ENCODE data around the gene HMCN1. TPM values are rescaled to one million over a fixed set of nuclear protein-coding genes. Genes with fewer than 3 reads are reported as not detected.

Gene HMCN1
- polyA plus RNA-seq, 1 of the 3 experiments (the other 2 are of a cell fraction), result 59.5 TPM

DNA sequence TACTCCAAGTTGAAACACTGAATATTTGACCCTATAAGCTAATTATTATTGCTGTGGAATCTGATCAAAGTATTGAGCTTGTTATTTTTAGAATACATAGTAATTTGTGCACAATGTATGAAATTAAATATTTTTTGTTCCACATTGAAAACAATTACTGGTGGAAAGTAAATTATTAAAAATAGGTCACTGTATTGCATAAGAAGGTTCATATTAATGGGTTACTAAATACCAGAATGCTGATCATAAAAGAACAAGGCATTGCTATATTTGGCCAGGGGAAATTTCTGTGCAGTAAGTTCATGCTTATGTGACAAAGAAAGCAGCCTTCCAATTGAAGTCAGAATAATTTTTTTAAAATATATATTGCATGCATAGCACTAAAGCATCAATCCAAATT is 481.4 kb downstream of the HMCN1 start:
- POLR2A ChIA-PET, result no interaction called here
- no peak overlapping the region for H3K4me2 ChIP-seq
- peaks cover 0 to 4% of the 10 kb centered on the region in 2 experiments; a peak in 1 of 4 replicates for H3K4me1 ChIP-seq (ENCODE audit: control insufficient read depth in 1 of 2, insufficient read depth in 2 of 2, low read depth in 1 of 2, low read length in 1 of 2)
- H3F3A ChIP-seq (replicated peaks; ENCODE audit: insufficient read depth), result peaks cover 4% of the 10 kb centered on the region
- H3K27ac ChIP-seq (ENCODE audit: low read depth in 2 of 2, low read length in 1 of 2), result no peak overlapping the region
- no peak for DNase-seq
- no peaks in the 10 kb centered on the region for H4K20me1 ChIP-seq (ENCODE audit: insufficient read depth)
- H3K79me2 ChIP-seq (ENCODE audit: insufficient read depth), result no peaks in the 10 kb centered on the region
- H3K27me3 ChIP-seq (ENCODE audit: insufficient read depth), result no peaks in the 10 kb centered on the region
- no peak overlapping the region for H3K4me3 ChIP-seq (ENCODE audit: low read depth in 2 of 2, low read length in 1 of 2)
- CTCF ChIA-PET, result interaction anchor here (1.7 kb wide), 1 partner anchor 496 kb away, joined by 5 read pairs; no protein-coding TSS in a partner anchor
- TF ChIP-seq TCF12 (IDR thresholded peaks at IDR 0.05), result no peak
- no peak for TF ChIP-seq RAD21 (IDR thresholded peaks at IDR 0.05; ENCODE audit: low read length)
- TF ChIP-seq MXI1 (IDR thresholded peaks at IDR 0.05; ENCODE audit: low read depth, low read length), result no peak
- no peak for TF ChIP-seq SIN3A (IDR thresholded peaks at IDR 0.05; ENCODE audit: borderline replicate concordance, low read depth, low read length)
- TF ChIP-seq, protein P1, sequence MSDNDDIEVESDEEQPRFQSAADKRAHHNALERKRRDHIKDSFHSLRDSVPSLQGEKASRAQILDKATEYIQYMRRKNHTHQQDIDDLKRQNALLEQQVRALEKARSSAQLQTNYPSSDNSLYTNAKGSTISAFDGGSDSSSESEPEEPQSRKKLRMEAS (IDR thresholded peaks at IDR 0.05; ENCODE audit: low read depth), result no peak
- TF ChIP-seq, protein P2, sequence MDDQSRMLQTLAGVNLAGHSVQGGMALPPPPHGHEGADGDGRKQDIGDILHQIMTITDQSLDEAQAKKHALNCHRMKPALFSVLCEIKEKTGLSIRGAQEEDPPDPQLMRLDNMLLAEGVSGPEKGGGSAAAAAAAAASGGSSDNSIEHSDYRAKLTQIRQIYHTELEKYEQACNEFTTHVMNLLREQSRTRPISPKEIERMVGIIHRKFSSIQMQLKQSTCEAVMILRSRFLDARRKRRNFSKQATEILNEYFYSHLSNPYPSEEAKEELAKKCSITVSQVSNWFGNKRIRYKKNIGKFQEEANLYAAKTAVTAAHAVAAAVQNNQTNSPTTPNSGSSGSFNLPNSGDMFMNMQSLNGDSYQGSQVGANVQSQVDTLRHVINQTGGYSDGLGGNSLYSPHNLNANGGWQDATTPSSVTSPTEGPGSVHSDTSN (IDR thresholded peaks at IDR 0.05), result no peak
- TF ChIP-seq SMC3 (IDR thresholded peaks at IDR 0.05; ENCODE audit: low read depth, low read length), result no peak
- TF ChIP-seq, protein P3, sequence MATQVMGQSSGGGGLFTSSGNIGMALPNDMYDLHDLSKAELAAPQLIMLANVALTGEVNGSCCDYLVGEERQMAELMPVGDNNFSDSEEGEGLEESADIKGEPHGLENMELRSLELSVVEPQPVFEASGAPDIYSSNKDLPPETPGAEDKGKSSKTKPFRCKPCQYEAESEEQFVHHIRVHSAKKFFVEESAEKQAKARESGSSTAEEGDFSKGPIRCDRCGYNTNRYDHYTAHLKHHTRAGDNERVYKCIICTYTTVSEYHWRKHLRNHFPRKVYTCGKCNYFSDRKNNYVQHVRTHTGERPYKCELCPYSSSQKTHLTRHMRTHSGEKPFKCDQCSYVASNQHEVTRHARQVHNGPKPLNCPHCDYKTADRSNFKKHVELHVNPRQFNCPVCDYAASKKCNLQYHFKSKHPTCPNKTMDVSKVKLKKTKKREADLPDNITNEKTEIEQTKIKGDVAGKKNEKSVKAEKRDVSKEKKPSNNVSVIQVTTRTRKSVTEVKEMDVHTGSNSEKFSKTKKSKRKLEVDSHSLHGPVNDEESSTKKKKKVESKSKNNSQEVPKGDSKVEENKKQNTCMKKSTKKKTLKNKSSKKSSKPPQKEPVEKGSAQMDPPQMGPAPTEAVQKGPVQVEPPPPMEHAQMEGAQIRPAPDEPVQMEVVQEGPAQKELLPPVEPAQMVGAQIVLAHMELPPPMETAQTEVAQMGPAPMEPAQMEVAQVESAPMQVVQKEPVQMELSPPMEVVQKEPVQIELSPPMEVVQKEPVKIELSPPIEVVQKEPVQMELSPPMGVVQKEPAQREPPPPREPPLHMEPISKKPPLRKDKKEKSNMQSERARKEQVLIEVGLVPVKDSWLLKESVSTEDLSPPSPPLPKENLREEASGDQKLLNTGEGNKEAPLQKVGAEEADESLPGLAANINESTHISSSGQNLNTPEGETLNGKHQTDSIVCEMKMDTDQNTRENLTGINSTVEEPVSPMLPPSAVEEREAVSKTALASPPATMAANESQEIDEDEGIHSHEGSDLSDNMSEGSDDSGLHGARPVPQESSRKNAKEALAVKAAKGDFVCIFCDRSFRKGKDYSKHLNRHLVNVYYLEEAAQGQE (IDR thresholded peaks at IDR 0.05; ENCODE audit: low read depth, low read length), result no peak
- TF ChIP-seq GATA2 (CRISPR knock-in tag; IDR thresholded peaks at IDR 0.05), result no peak
- TF ChIP-seq, protein P4, sequence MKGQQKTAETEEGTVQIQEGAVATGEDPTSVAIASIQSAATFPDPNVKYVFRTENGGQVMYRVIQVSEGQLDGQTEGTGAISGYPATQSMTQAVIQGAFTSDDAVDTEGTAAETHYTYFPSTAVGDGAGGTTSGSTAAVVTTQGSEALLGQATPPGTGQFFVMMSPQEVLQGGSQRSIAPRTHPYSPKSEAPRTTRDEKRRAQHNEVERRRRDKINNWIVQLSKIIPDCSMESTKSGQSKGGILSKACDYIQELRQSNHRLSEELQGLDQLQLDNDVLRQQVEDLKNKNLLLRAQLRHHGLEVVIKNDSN (IDR thresholded peaks at IDR 0.05; ENCODE audit: borderline replicate concordance, low read depth), result no peak
- TF ChIP-seq RFX5 (IDR thresholded peaks at IDR 0.05; ENCODE audit: low read length), result no peak
- H3K9me2 ChIP-seq, result no peaks in the 10 kb centered on the region
- H2AFZ ChIP-seq (ENCODE audit: low read depth), result no peak overlapping the region
- H3K9me3 ChIP-seq, result no peaks in the 10 kb centered on the region
- no peak overlapping the region for H3K9ac ChIP-seq
- no peaks in the 10 kb centered on the region for H3K36me3 ChIP-seq (replicated peaks in 1 of 2; ENCODE audit: control insufficient read depth in 1 of 2, insufficient read depth in 2 of 2, low read length in 1 of 2)

DNA sequence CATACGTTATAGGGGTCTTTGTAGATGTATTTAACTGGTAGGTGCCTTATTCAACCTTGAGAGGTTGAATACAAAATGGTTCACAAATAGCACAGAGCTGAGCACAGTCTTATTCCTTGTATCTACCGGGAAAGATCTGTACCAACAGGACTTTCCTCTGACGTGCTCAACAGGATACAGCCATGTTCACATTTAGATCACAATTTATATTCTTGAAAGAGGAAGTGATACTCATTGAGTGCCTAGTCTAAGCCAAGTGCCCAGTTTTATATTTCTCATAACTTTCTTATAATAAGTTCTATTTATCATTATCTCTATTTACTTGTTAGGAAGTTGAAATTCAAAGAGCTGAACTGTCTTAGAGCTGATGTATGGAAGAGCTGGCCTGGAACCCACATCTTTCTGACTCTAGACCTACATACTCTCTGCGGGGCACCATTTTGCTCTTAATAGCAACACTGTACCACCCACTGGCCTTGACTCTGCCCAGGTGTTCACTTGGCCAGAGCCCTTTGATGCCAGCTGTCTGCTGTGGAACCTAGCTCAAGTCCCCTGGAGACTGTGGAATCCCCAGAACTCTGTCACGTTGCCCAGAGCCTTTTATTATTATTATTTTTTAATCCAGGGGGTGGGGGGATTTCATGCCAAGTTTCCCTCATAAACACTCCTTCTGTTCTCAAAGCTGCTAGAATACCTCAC is 484.6 kb downstream of the HMCN1 start:
- Histone ChIP-seq H2AFZ (ENCODE audit: low read depth) (no peak overlapping the region), H3K36me3 (replicated peaks in 1 of 2; ENCODE audit: control insufficient read depth in 1 of 2, insufficient read depth in 2 of 2, low read length in 1 of 2) (no peaks in the 10 kb centered on the region), H3K9me2 (no peaks in the 10 kb centered on the region), H3K4me2 (no peak overlapping the region), H4K20me1 (ENCODE audit: insufficient read depth) (no peaks in the 10 kb centered on the region), H3K27ac (ENCODE audit: low read depth in 2 of 2, low read length in 1 of 2) (no peak overlapping the region), H3K27me3 (ENCODE audit: insufficient read depth) (no peaks in the 10 kb centered on the region), H3K79me2 (ENCODE audit: insufficient read depth) (no peaks in the 10 kb centered on the region), H3K4me1 (ENCODE audit: control insufficient read depth in 1 of 2, insufficient read depth in 2 of 2, low read depth in 1 of 2, low read length in 1 of 2) (no peaks in the 10 kb centered on the region), H3F3A (replicated peaks; ENCODE audit: insufficient read depth) (no peaks in the 10 kb centered on the region), H3K9me3 (no peaks in the 10 kb centered on the region), H3K9ac (no peak overlapping the region), H3K4me3 (ENCODE audit: low read depth in 2 of 2, low read length in 1 of 2) (no peak overlapping the region)
- no peak for DNase-seq
- ChIA-PET CTCF (no interaction called here), POLR2A (no interaction called here)
- WGBS (ENCODE audit: low lambda C conversion rate), result 11% methylated on average over 5 of the region's 5 CpGs
- TF ChIP-seq YY1 (IDR thresholded peaks at IDR 0.05; ENCODE audit: low read depth) (no peak), MXI1 (IDR thresholded peaks at IDR 0.05; ENCODE audit: low read depth, low read length) (no peak), FOSL2 (IDR thresholded peaks at IDR 0.05; ENCODE audit: borderline replicate concordance, low read depth) (no peak), GATA2 (CRISPR knock-in tag; IDR thresholded peaks at IDR 0.05) (no peak), TCF12 (IDR thresholded peaks at IDR 0.05) (no peak)
- TF ChIP-seq, protein P3 (IDR thresholded peaks at IDR 0.05; ENCODE audit: low read depth, low read length), result no peak
- TF ChIP-seq, protein P5, sequence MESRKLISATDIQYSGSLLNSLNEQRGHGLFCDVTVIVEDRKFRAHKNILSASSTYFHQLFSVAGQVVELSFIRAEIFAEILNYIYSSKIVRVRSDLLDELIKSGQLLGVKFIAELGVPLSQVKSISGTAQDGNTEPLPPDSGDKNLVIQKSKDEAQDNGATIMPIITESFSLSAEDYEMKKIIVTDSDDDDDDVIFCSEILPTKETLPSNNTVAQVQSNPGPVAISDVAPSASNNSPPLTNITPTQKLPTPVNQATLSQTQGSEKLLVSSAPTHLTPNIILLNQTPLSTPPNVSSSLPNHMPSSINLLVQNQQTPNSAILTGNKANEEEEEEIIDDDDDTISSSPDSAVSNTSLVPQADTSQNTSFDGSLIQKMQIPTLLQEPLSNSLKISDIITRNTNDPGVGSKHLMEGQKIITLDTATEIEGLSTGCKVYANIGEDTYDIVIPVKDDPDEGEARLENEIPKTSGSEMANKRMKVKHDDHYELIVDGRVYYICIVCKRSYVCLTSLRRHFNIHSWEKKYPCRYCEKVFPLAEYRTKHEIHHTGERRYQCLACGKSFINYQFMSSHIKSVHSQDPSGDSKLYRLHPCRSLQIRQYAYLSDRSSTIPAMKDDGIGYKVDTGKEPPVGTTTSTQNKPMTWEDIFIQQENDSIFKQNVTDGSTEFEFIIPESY (IDR thresholded peaks at IDR 0.05; ENCODE audit: borderline replicate concordance, low read depth), result no peak
